ENCODE measurements around the gene GRM4.

Gene GRM4

DNA sequence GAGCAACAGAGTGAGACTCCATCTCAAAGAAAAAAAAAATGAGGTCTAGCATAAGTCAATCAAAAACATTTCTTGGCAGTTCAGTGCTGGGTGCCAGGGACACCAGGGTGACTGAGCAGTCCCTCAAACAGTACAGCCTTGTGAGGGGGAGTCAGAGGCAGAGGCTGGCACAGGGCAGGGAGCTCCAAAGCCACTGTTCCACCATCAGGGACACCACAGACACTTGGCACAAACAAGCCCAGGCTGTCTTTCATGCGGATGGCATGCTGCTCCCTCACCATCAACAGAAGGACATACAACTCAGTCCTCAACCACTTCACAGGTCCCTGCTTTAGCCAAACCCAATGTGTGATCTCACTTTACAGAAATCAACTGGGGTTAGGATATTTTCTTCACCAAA is 36.0 kb upstream of the GRM4 start:
- H3K4me1 Mint-ChIP-seq: no peaks in the 10 kb centered on the region
- no peak overlapping the region for H3K4me3 Mint-ChIP-seq
- peaks cover 9% of the 10 kb centered on the region for H3K9me3 Mint-ChIP-seq
- H3K27me3 Mint-ChIP-seq (ENCODE audit: low read depth): no peaks in the 10 kb centered on the region
- H3K27ac Mint-ChIP-seq: no peak overlapping the region
- no peaks in the 10 kb centered on the region for H3K36me3 Mint-ChIP-seq (ENCODE audit: low read depth)
- TF ChIP-seq, protein P1, sequence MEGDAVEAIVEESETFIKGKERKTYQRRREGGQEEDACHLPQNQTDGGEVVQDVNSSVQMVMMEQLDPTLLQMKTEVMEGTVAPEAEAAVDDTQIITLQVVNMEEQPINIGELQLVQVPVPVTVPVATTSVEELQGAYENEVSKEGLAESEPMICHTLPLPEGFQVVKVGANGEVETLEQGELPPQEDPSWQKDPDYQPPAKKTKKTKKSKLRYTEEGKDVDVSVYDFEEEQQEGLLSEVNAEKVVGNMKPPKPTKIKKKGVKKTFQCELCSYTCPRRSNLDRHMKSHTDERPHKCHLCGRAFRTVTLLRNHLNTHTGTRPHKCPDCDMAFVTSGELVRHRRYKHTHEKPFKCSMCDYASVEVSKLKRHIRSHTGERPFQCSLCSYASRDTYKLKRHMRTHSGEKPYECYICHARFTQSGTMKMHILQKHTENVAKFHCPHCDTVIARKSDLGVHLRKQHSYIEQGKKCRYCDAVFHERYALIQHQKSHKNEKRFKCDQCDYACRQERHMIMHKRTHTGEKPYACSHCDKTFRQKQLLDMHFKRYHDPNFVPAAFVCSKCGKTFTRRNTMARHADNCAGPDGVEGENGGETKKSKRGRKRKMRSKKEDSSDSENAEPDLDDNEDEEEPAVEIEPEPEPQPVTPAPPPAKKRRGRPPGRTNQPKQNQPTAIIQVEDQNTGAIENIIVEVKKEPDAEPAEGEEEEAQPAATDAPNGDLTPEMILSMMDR (IDR thresholded peaks at IDR 0.05; ENCODE audit: unreplicated experiment in 3 of 3): no peak

DNA sequence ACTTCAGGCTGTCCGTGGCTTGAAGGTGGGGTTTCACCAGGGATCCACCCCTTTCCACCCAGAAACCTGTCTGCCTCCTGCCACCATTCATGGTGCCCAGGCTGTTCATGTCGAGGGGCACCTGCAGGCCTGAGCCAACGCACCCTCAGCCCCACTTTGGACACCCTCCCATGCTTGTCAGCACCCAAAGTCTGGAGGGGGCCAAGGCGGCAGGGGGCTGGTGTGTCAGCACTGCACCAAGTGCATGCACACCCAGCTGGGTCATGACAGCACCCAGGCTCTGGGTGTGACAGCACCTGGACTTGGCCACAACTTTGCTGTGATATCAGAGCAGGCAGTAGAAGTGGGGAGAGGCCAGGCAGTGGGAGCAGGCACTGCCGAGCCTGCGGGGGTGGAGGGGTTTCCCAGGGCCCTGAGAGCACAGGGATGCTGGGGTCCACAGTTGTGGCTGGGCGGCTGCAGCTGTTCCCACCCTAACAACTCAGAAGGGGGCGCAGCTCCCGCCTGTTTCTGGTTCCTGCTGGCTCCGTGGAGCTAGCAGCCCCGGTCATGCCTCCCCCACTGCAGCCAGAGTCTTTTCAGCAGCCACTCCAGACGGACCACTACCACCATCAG is 33.3 kb upstream of the GRM4 start:
- Mint-ChIP-seq H3K9me3 (peaks cover 9% of the 10 kb centered on the region), H3K27me3 (ENCODE audit: low read depth) (peaks cover 4% of the 10 kb centered on the region), H3K36me3 (ENCODE audit: low read depth) (no peaks in the 10 kb centered on the region), H3K4me1 (no peaks in the 10 kb centered on the region), H3K27ac (no peak overlapping the region), H3K4me3 (no peak overlapping the region)
- TF ChIP-seq, protein P1 (IDR thresholded peaks at IDR 0.05; ENCODE audit: unreplicated experiment in 3 of 3): no peak

DNA sequence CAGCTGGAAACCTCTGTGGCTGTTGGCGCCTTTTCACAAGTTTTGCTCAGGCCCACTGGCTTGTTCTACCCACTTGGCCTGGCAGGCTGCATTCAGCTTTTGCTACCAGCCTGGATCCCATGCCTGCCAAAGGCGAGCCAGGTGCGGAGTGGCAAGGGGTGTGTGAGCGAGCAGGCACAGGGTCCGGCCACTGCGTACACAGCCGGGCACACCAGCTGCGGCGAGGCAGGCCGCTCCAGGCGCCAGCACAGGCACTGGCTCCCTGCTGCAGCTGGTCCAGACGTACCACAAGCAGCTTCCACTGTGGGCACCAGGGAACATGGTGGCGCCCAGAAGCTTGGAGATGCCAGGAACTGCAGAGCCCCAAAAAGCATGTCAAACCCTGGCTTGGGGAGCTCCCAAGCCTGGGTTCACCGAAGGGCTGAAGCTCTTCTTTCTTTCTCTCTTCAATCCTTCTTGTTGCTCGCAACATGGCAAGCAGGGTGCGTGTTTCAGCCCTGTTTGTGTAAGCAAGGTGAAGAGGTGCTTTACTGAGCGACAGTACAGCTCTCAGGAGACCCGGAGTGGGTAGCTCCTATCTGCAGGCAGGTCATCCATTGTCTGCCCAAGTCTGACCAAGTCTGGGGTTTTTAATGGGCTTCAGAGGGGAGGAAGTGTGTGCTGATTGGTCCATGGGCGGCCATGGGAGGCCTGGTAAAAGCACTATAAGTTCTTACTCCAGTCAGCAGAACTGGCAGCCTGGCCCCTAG is 32.6 kb upstream of the GRM4 start:
- peaks cover 7% of the 10 kb centered on the region for H3K9me3 Mint-ChIP-seq
- no peaks in the 10 kb centered on the region for H3K36me3 Mint-ChIP-seq (ENCODE audit: low read depth)
- no peak overlapping the region for H3K4me3 Mint-ChIP-seq
- TF ChIP-seq, protein P1 (IDR thresholded peaks at IDR 0.05; ENCODE audit: unreplicated experiment in 3 of 3): no peak
- no peak overlapping the region for H3K27ac Mint-ChIP-seq
- H3K27me3 Mint-ChIP-seq (ENCODE audit: low read depth): peaks cover 4% of the 10 kb centered on the region
- no peaks in the 10 kb centered on the region for H3K4me1 Mint-ChIP-seq

DNA sequence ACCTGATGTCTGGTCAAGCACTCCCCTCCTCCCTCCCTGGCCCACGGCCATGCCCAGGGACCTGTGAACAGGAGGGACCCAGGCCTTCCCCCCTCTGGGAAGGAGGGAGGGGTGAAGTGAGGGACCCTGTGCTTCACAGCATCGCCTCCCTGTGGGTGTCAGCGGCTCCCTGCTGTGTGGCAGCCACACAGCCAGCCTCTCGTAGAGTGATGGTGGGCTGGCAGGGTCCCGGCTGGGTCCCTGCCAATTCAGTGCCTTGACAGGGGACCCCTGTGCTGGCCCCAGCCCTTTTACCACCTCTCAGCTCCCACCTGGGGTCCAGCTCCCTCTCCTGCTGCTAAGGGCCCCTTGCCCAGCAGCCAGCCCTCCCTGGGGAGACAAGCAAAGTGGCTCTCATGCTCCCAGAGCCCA is 31.3 kb upstream of the GRM4 start:
- H3K4me3 Mint-ChIP-seq: no peak overlapping the region
- TF ChIP-seq, protein P1 (IDR thresholded peaks at IDR 0.05; ENCODE audit: unreplicated experiment in 3 of 3): no peak
- no peaks in the 10 kb centered on the region for H3K4me1 Mint-ChIP-seq
- H3K27ac Mint-ChIP-seq: no peak overlapping the region
- no peaks in the 10 kb centered on the region for H3K9me3 Mint-ChIP-seq
- no peaks in the 10 kb centered on the region for H3K36me3 Mint-ChIP-seq (ENCODE audit: low read depth)
- H3K27me3 Mint-ChIP-seq (ENCODE audit: low read depth): peaks cover 4% of the 10 kb centered on the region

DNA sequence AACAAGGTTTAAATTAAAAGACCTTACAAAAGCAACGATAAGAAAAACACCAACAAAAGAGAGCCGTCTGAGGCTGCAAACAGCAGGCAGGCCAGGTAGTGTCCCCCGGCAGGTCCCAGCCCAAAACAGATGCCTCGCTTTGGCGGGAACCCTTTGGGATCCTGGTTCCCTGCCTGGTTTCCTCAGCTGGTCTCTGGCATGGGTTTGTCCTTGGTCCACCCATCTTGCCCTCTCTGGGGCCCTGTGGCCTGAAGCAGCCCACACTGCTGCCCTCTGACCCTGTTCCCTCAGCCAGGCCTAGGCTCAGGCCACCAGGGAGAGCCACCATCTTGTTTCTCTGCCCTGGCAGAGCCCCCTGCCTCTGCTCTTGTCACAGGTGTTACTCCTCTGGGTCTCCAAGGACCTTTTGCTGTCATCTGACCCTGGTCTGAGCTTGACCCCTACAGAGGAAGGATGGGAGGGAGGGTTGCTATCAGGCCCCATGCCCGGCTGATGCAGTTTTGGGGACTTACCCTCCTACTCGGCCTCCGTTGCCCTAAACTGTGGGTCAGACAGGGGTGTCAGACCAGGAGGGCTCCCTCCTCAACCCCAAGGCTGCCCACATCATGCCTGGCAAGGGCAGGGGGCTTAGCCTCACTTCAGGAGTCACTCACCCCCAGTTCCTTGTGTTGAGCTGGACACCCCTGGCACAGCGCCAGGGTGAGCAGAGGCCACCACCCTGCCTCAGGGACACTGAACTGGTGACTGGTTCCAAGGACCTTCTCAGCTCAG is 30.6 kb upstream of the GRM4 start:
- TF ChIP-seq, protein P1 (IDR thresholded peaks at IDR 0.05; ENCODE audit: unreplicated experiment in 3 of 3): no peak
- Mint-ChIP-seq H3K27me3 (ENCODE audit: low read depth) (peaks cover 4% of the 10 kb centered on the region), H3K4me1 (no peaks in the 10 kb centered on the region), H3K36me3 (ENCODE audit: low read depth) (no peaks in the 10 kb centered on the region), H3K27ac (no peak overlapping the region), H3K4me3 (no peak overlapping the region), H3K9me3 (no peaks in the 10 kb centered on the region)

All from nephron (organoid).